AG04450 (cell line): ENCODE measurements around the gene TMEM240. TPM values are rescaled to one million over a fixed set of nuclear protein-coding genes. Genes with fewer than 3 reads are reported as not detected.

Source experiments
- CTCF ChIA-PET: fragments of 300-600, 350-600 bp; formaldehyde crosslinking; extraction: SDS; loops from one replicate; lab custom pipeline; 2022; ENCODE audit warnings: antibody characterized with exemption, inconsistent platforms; lab: Charles Lee
- POLR2A ChIA-PET: fragments of 350-600 bp; formaldehyde crosslinking; extraction: SDS; loops from one replicate; lab custom pipeline; 2021; ENCODE audit warnings: antibody characterized with exemption, inconsistent platforms; lab: Yijun Ruan, JAX
- DNase-seq: peaks from one replicate; pipeline ENCODE4 v3.0.0-alpha.2; 2011; ENCODE audit warnings: low read depth, low spot score
- H3K27ac ChIP-seq: one replicate; pipeline ENCODE4 v1.5.1; 2012; ENCODE audit warnings: low read depth, low read length, control low read depth
- H3K27me3 ChIP-seq: one replicate; pipeline ENCODE4 v1.6.0; 2012; ENCODE audit warnings: low read length; ENCODE audit not compliant: control insufficient read depth, insufficient read depth
- H3K4me3 ChIP-seq: 2 replicates; pipeline ENCODE4 v1.5.1; 2011; ENCODE audit warnings: mild to moderate bottlenecking, low read depth, low read length, control low read depth
- H3K9me3 ChIP-seq: 2 replicates; pipeline ENCODE4 v1.5.1; 2012; ENCODE audit warnings: low read length; ENCODE audit not compliant: control insufficient read depth, insufficient read depth
- polyA plus RNA-seq: library from polyadenylated mRNA; depleted of rRNA; stranded (reverse); fragments of >200 nt; gene quantifications from 2 replicates; pipeline ENCODE4 v1.2.3, GENCODE V29; 2011
- TF ChIP-seq, protein P1 (sequence below): IDR thresholded peaks from 2 replicates; pipeline ENCODE4 v1.5.1; 2011; ENCODE audit warnings: low read depth, low read length, control low read depth, inconsistent platforms

TMEM240 gene
- polyA plus RNA-seq, 1 experiment, result 5.1 TPM

DNA sequence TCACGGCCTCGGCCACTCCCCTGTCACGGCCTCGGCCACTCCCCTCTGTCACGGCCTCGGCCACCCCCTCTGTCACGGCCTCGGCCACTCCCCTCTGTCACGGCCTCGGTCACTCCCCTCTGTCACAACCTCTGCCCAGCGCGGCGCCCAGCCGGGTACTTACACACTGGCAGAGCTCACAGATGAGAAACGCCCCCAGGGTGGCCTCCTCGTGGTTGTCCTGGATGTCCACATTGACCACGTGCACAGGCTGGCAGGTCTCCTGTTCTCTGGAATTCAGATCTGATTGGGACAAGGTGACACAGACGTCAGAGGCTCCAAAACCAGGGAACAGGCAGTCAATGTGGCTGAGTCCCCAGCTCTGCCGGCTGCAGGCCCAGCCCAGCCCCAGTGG is 3.3 kb upstream of the TMEM240 start:
- Histone ChIP-seq H3K9me3 (no peaks in the 10 kb centered on the region; the same call in 1 of the 2 replicates), H3K27me3 (no peaks in the 10 kb centered on the region), H3K4me3 (no peak overlapping the region), H3K27ac (no peak overlapping the region)
- POLR2A ChIA-PET, result no interaction called here
- TF ChIP-seq, protein P1, sequence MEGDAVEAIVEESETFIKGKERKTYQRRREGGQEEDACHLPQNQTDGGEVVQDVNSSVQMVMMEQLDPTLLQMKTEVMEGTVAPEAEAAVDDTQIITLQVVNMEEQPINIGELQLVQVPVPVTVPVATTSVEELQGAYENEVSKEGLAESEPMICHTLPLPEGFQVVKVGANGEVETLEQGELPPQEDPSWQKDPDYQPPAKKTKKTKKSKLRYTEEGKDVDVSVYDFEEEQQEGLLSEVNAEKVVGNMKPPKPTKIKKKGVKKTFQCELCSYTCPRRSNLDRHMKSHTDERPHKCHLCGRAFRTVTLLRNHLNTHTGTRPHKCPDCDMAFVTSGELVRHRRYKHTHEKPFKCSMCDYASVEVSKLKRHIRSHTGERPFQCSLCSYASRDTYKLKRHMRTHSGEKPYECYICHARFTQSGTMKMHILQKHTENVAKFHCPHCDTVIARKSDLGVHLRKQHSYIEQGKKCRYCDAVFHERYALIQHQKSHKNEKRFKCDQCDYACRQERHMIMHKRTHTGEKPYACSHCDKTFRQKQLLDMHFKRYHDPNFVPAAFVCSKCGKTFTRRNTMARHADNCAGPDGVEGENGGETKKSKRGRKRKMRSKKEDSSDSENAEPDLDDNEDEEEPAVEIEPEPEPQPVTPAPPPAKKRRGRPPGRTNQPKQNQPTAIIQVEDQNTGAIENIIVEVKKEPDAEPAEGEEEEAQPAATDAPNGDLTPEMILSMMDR, result no peak
- DNase-seq, result no peak
- CTCF ChIA-PET, result no interaction called here

DNA sequence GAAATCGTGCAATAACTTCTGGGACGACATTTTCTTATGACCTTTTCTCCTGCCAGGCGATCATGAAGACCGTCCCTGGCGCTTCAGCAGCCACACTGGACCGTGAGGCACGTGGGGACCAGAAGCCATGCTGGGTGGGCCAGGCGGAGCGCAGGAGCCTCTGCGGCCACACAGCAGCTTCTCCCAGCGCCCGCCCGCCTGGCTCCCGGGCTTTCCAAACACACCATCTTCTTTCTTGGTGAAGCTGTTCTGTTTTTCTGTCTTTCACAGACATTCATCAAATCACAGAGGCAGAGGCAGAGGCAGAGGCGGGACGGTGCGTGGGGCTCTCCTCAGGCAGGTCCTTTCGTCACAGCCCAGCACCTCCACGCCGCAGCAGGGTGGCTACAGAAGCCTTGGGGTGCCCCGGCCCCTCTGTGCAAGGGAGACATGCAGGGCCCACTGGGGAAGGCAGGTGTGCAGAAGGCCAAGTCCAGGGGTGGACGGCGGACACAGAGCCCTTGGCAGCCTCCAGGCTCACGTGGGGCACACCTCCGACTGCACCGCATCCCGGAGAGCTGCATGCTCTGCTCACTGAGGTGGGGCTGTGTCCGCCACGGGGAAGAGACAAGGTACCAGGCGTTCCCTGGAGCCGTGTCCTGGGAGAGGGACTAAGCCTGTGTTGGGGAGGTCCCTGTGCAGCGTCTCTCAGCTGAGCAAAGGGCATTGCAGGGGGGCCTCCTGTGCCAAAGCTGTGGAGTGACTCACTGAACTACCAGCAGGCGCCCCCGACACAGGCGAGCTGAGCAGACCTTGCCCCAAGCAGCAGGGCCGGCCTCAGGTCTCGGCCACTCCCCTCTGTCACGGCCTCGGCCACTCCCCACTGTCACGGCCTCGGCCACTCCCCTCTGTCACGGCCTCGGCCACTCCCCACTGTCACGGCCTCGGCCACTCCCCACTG is 2.6 kb upstream of the TMEM240 start:
- DNase-seq, result no peak
- CTCF ChIA-PET, result no interaction called here
- H3K27me3 ChIP-seq, result no peaks in the 10 kb centered on the region
- POLR2A ChIA-PET, result no interaction called here
- no peak overlapping the region for H3K27ac ChIP-seq
- H3K9me3 ChIP-seq, result no peaks in the 10 kb centered on the region; the same call in 1 of the 2 replicates
- H3K4me3 ChIP-seq, result no peak overlapping the region
- TF ChIP-seq, protein P1, result no peak

- TF ChIP-seq, protein P1, result no peak
- Histone ChIP-seq H3K9me3 (no peaks in the 10 kb centered on the region; the same call in 1 of the 2 replicates), H3K27me3 (no peaks in the 10 kb centered on the region), H3K4me3 (no peak overlapping the region), H3K27ac (no peak overlapping the region)
- POLR2A ChIA-PET, result no interaction called here
- CTCF ChIA-PET, result interaction anchor here (1.0 kb wide), 1 partner anchor 9 kb away, joined by 5 read pairs; no protein-coding TSS in a partner anchor
- DNase-seq, result no peak
These were observed 1.7 kb upstream of the TMEM240 start for GRCh38 chr1:1541956-1542765.

DNA sequence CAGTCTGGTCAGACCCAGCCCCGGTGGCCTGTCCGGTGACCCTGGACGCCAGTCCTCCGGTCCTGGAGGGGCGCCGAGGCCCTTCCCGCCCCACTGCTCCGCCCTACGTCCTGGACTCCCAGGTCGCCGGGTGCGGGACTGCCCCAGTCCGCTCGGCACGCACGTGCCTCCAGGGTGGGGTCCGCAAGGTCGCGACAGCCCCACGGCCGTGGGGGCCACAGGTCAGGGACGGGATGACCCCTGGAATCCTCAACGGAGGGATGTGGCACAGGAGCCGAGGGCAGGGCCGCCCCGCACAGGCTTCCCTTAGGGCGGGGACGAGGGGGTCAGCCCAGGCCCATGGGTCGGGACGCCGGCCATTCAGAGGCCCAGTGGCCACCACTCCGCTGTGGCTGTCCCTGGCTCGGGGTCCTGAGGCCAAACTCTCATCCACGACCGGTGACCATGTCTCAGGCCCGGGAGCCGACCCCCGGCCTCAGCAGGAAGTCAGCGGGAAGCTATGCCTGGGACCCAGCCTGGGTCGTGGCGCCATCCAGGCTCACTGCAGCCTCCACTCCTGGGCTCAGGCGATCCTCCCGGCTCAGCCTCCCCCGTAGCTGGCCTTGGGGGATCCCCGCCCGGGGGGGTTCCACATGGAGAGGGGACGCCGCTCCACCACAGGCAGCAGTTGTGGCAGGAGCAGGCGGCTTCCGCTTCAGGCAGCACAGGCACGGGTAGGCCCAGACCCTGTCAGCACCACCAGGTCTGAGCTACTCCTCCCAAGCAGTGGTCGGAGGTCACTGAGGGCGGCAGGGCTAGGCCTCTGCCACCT is 599 bp upstream of the TMEM240 start:
- no peak for DNase-seq
- CTCF ChIA-PET, result interaction anchor here (1.0 kb wide), 1 partner anchor 10 kb away, joined by 5 read pairs; no protein-coding TSS in a partner anchor

More for the DNA sequence above, 599 bp upstream of the TMEM240 start:
- Histone ChIP-seq H3K9me3 (no peaks in the 10 kb centered on the region; the same call in 1 of the 2 replicates), H3K27me3 (no peaks in the 10 kb centered on the region), H3K27ac (no peak overlapping the region), H3K4me3 (peak overlapping the region; percentile 69)
- POLR2A ChIA-PET, result no interaction called here
- TF ChIP-seq, protein P1, result no peak
